KOPT-K1 (cell line): ENCODE data around the gene PDLIM3.
"Not testable (repeated sequence)": the region's sequence is repeated elsewhere in the genome, so short reads cannot be mapped to it uniquely, and the experiment has no call there.

Experiments used
- H3K27ac ChIP-seq: fragments of 200-600 bp; sonication (generic); 2 replicates; pipeline ENCODE4 v1.5.1; 2016; ENCODE audit warnings: antibody characterized with exemption, mild to moderate bottlenecking, low read depth, low read length; ENCODE audit not compliant: poor library complexity, severe bottlenecking
- H3K36me3 ChIP-seq: fragments of 200-600 bp; sonication (generic); 2 replicates; pipeline ENCODE4 v1.5.1; 2017; ENCODE audit warnings: antibody characterized with exemption, mild to moderate bottlenecking, low read length, moderate library complexity; ENCODE audit not compliant: insufficient read depth
- H3K9me3 ChIP-seq: fragments of 200-600 bp; sonication (generic); 2 replicates; pipeline ENCODE4 v1.5.1; 2017; ENCODE audit warnings: antibody characterized with exemption, low read length, mild to moderate bottlenecking; ENCODE audit not compliant: insufficient read depth, poor library complexity, severe bottlenecking

Gene PDLIM3

DNA sequence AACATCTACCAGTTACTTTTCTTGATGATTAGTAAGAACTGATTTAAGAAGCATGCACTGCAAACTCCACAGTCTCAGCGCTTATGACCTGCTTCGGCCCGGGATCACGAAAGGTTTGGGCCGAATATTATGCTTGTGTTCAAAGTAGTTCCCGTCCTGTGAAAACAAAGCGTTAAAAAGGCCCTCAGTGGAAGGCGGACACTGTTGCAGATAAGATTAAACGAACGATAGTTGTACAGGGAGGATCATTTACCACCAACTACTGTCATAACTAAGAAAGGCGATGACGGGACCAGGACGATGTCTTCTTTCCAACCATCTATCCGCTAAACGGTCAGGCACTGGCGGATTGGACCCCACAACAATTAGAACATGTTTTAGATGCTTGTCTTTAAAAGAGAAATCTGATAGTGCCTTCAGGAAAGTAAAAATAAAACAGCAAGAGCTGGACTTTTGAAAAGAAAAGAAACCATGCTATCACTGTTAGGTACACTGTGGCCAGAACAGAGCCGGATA, 21.1 kb downstream of the PDLIM3 start:
- Histone ChIP-seq H3K9me3 (no peaks in the 10 kb centered on the region), H3K27ac (no peak overlapping the region), H3K36me3 (no peaks in the 10 kb centered on the region)

DNA sequence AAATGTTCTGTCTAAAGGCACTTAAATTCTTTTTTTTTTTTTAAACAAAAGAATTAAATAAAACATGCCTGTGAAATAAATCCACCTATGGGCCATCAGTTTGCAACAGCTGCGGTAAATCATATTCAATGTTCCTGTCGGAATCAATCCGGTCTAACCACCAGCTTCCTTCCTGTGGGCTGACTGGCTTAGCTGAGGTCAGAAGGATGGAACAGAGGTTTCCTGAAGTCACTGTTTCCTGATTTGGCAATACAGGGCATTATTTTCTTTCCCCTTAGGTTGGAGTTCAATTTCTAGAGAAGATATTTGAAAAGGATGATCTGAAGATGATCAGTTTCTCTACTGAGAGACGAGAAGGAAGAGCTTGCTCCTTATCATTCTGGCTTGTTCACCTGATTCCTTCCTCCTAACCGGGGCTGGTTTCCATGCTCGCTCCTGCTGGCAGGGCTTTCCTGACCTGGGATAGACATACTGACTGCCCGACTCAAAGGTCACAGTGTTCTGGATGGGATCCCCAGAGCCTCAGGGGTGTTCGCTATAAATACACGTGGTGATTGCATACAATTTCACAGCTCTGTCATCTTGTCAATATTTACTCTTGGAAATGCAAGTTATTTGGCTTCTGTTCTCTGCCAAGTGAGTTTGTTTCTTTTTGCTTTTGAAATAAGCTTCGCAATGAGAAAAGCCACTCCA, 21.7 kb downstream of the PDLIM3 start:
- H3K36me3 ChIP-seq: no peaks in the 10 kb centered on the region
- no peak overlapping the region for H3K27ac ChIP-seq
- H3K9me3 ChIP-seq: no peaks in the 10 kb centered on the region

DNA sequence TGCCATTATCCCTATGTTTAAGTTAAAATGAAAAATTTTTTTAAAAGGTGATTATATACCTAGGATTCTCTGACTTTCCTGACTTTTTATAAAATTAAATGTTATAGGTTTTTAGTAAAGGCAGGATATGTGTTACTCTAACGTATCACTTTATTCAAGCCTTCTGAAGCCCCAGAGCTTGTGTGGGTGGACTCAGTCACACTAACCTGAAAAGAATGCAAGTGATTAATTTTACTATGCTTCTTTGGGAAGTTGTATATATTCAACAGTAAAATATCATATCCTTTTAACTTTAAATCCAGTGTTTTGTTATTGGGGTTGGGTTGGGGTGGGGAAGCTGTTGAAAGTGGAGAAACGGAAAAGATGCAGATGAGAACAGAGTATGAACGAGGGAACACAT, 22.8 kb downstream of the PDLIM3 start:
- no peak overlapping the region for H3K27ac ChIP-seq
- no peaks in the 10 kb centered on the region for H3K9me3 ChIP-seq
- no peaks in the 10 kb centered on the region for H3K36me3 ChIP-seq

DNA sequence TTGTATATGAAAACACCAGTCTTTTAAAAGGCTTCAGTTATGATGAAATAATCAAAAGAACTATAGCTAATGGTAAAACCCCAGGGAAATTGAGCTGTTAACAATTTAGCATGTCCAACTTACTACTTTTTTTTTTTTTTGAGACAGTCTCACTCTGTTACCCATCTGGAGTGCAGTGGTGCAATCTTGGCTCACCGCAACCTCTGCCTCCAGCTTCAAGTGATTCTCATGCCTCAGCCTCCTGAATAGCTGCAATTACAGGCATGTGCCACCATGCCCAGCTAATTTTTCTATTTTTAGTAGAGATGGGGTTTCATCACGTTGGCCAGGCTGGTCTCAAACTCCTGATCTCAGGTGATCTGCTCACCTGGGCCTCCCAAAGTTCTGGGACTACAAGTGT, 24.1 kb downstream of the PDLIM3 start:
- not testable (repeated sequence) for H3K27ac ChIP-seq, H3K9me3 ChIP-seq, H3K36me3 ChIP-seq

DNA sequence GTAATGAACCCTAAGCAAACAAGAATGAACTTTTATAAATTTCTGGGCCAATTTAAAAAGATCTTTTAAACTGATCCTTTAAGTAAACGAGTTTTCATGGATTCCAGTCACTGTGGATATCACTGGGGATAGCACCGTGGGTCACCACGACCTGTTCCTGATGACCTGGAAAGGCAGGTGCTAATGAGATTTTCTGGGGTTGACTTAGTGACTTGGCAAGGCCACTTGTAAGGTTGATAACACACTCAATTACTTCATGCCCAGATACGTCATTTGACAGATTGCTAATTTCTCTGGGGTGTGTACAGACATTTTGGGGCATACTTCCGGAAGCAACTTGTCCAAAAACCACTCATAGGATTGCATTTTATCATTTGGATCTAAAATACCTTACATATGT, 24.5 kb downstream of the PDLIM3 start:
- no peak overlapping the region for H3K27ac ChIP-seq
- no peaks in the 10 kb centered on the region for H3K9me3 ChIP-seq
- no peaks in the 10 kb centered on the region for H3K36me3 ChIP-seq

DNA sequence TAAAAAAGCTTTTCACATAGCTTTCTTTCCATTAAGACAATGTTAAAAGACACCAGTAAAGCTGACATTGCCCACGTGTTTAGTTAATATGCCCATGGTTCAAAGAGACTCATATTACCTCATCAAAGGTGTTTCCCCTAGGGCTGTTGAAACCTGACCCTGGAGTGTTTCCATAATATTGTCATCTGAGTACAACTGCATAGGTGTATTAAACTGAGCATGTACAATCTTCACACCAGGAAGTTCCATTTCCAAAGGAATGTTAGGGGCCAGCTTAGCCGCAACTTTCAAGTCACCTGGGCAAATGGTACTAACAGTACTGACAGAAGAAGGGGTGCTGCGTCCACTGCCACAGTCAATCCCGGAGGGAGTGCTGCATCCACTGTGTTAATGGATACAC, 27.1 kb downstream of the PDLIM3 start:
- H3K27ac ChIP-seq: no peak overlapping the region
- H3K9me3 ChIP-seq: no peaks in the 10 kb centered on the region

DNA sequence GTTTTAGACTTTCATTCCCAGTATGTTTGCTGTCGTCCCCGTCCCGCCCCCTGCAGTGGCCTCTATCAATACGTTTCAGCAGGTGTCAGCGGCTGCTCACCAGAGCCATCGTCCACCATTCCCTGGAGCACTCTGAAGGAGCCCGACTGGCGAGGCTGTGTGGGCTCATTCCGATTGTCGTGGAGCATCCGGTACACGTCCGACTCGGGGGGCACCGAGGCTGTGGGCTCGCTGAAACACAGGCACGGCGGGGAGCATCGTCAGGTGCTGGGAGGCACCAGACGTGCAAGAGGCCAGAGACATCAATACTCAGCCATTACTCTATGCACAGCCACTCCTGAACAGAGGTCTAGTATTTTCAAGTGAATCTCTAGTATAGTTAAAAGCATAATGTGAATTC, 28.9 kb downstream of the PDLIM3 start:
- Histone ChIP-seq H3K27ac (no peak overlapping the region), H3K9me3 (peaks cover under 1% of the 10 kb centered on the region), H3K36me3 (no peaks in the 10 kb centered on the region)

More for the DNA sequence above, 27.1 kb downstream of the PDLIM3 start:
- H3K36me3 ChIP-seq: no peaks in the 10 kb centered on the region

DNA sequence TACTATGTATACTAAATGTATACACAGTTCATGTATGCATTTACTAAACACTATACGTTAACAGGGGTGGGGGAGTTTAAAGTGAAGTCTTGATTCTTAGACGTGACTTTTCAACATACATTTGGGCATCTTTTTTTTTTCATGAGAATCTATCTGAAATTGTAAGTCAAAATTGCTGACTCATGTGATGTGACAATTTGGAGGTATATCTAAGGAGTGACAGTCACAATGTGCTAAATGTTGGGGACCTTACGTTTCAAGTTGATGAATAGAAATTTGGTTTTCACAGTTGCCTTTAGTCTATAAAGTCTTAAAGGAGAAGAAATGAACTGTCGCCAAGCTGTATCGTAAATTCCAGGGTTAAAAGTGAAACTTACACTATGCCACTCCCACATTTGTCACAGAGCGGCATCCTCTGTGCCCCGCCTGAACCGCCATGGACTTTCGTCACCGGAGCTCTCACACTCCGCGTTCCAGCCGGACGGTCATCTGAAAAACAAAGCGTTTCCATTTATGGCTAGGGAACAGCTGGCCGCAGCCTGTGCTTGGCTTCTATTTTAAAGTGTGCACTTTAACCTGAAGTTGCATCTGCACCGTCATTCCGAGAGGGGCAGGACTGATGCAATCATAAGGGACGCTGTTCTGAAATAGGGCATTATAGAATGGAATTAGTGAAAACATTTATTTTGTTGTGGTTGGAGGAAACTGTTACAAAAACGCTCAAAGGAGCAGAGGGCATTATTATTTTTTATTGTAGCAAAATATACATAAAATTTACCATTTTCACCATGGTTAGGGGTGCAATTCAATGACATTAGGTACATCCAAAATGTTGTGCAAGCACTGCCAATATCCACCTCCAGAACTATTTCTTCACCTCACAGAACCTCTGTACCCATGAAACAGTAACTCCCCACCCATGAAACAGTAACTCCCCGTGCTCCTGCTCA, 30.9 kb downstream of the PDLIM3 start:
- H3K9me3 ChIP-seq: peaks cover 16% of the 10 kb centered on the region
- no peak overlapping the region for H3K27ac ChIP-seq
- no peaks in the 10 kb centered on the region for H3K36me3 ChIP-seq

DNA sequence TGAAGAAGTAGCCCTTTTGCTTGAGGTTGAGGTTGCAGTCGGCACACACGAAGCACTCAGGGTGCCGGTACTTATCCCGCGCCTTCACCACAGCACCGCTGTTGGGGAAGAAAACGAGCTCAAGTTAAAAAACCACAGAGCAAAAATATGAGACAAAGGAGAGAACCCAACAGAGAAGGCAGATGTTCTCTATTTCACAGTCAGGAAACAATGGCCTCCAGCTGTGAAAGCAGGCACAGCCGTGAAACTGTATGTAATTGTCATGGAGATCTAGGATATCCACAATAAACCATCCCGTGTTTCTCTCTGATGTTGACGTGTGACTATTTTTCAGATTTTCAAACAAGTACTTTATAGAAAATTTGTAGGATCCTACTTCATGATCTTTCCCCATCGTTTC, 32.9 kb downstream of the PDLIM3 start:
- Histone ChIP-seq H3K36me3 (no peaks in the 10 kb centered on the region), H3K27ac (no peak overlapping the region)

DNA sequence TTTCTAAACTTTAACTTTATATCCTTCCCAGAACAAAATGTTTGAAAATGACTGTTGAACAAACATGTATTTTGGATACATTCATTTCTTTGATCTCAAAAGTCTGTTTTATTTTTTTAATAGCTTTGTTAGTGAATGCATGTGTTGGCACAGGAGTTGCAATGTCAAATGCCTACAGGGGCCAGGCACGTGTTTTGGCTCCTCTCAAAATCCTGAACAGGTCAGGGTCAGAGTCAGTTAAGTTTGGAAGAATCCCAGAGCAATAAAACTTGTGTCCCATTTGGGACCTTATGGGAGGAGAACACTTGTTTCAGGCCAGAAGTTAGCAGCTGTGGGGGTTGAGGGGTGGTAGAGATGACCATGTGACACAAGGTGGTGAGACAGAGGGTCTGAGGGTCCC, 34.7 kb downstream of the PDLIM3 start:
- H3K36me3 ChIP-seq: no peaks in the 10 kb centered on the region
- no peak overlapping the region for H3K27ac ChIP-seq
- peaks cover 16% of the 10 kb centered on the region for H3K9me3 ChIP-seq

More for the DNA sequence above, 32.9 kb downstream of the PDLIM3 start:
- H3K9me3 ChIP-seq: peaks cover 16% of the 10 kb centered on the region

DNA sequence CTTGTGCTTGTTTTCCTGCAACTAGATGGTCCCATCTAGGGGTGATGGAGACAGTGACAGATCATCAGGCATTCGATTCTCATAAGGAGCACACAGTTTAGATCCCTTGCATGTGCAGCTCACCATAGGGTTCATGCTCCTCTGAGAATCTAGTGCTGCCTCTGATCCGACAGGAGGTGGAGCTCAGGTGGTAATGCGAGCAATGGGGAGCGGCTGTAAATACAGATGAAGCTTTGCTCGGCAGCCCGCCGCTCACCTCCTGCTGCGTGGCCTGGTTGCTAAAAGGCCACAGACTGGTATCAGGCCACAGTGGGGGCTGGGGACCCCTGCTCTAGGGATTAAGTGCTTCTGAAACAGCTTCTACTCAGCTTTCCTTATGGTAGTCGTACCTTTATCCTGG, 35.3 kb downstream of the PDLIM3 start:
- Histone ChIP-seq H3K27ac (no peak overlapping the region), H3K36me3 (no peaks in the 10 kb centered on the region), H3K9me3 (peaks cover 16% of the 10 kb centered on the region)

DNA sequence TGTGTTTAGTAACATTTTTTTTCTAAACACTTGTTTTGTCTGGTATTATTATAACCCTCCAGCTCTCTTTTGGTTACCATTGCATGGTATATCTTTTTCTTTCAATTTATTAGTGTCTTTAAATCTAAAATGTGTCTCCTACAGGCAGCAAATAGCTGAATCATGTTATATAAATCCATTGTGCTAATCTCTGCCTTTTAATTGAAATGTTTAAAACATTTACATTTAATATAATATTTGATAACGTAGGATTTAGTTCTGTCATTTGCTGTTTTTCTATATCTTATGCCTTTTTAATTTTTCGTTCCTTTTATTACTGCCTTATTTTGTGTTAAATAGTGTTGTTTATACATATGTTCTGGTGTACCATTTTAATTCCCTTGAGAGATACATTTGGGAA, 46.7 kb downstream of the PDLIM3 start:
- no peaks in the 10 kb centered on the region for H3K36me3 ChIP-seq
- no peak overlapping the region for H3K27ac ChIP-seq
- peaks cover 6% of the 10 kb centered on the region for H3K9me3 ChIP-seq

DNA sequence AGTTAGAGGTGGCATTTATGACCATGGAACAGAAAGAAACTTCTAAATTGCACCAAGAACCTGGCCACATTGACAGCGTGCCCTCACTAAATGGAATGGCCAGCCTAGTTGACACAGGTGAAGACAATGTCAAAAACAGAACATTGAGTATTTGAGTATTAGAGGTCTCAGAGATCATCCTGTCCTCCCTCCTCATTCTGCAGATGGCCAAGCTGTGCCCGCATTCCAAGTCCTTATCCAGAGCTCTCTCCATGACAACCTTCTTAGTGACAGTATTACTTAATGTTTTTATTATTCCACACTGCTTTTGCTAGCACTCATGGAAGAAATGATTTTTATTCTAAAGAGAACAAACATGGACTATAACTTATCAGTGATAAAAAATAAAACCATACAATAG, 53.9 kb downstream of the PDLIM3 start:
- no peak overlapping the region for H3K27ac ChIP-seq

DNA sequence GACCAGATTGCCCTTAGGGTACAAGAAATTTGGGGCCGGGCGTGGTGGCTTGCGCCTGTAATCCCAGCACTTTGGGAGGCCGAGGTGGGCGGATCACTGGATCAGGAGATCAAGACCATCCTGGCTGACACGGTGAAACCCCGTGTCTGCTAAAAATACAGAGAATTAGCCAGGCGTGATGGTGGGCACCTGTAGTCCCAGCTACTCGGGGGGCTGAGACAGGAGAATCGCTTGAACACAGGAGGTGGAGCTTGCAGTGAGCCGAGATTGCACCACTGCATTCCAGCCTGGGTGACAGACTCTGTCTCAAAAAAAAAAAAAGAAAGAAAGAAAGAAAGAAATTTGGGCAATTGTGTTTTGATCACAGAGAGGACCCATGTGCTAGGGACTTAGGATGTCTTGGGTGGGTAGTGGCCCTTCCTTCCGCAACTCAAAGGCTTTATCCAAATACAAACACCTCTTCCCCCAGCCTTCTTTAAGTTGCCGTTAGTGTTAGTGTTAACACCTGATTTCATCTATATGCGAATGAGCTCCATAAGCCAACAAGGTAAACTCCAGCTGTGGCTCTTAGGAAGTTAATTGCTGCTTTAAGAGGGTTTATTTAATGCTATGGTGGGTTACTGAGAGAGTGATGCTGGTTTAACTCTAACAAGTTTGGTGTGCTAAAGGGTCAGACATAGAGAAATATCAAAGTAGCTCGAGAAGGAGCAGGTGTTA, 55.1 kb downstream of the PDLIM3 start:
- H3K9me3 ChIP-seq: no peaks in the 10 kb centered on the region
- H3K36me3 ChIP-seq: no peaks in the 10 kb centered on the region
- no peak overlapping the region for H3K27ac ChIP-seq

More for the DNA sequence above, 53.9 kb downstream of the PDLIM3 start:
- no peaks in the 10 kb centered on the region for H3K36me3 ChIP-seq
- H3K9me3 ChIP-seq: no peaks in the 10 kb centered on the region

DNA sequence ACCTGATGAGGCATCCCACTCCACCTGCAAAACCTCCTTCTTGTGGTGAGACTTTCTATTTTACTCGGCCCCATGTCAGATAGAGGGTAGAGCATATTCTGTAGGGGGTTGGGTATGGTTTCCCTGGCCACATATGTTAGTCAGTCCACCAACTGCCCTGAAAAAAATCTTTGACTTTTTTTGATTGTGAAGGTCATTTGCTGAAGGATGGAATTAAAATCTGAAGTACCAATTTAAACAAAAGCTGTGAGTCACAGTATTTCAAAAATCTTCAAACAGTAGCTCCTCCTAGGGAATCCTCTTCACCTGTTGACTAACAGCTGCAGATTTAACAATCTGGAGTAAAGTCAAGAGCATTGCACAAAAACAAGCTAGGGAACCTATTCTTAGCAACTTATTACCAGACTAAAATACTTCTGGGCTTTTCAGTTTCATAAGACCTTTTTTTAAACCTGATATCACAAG, 55.8 kb downstream of the PDLIM3 start:
- H3K9me3 ChIP-seq: no peaks in the 10 kb centered on the region
- no peak overlapping the region for H3K27ac ChIP-seq
- no peaks in the 10 kb centered on the region for H3K36me3 ChIP-seq
